ENCODE data around the gene ZFP90.

ZFP90 gene

GRCh38 chr16:68590201-68590994 lies 51.3 kb downstream of the ZFP90 start:
- peak; percentile 33 to 48 for DNase-seq

GRCh38 chr16:68592466-68593337 lies 53.6 kb downstream of the ZFP90 start:
- DNase-seq: peak in 1 of 2 donors; percentile 47

- no peak for DNase-seq
These were observed 57.2 kb downstream of the ZFP90 start for GRCh38 chr16:68596266-68596665.

- no peak for DNase-seq
These were observed 60.5 kb downstream of the ZFP90 start for GRCh38 chr16:68599586-68599985.

- DNase-seq: no peak
These were observed 66.7 kb downstream of the ZFP90 start for GRCh38 chr16:68605746-68606145.

- no peak for DNase-seq
These were observed 68.4 kb downstream of the ZFP90 start for GRCh38 chr16:68607443-68607842.

- DNase-seq: no peak
These were observed 69.2 kb downstream of the ZFP90 start for GRCh38 chr16:68608330-68608729.

GRCh38 chr16:68612996-68613395 lies 73.9 kb downstream of the ZFP90 start:
- no peak for DNase-seq

- no peak for DNase-seq
These were observed 78.6 kb downstream of the ZFP90 start for GRCh38 chr16:68617734-68618133.
